Measurements from ENCODE around the gene IFI30. TPM values are rescaled to one million over a fixed set of nuclear protein-coding genes. Genes with fewer than 3 reads are reported as not detected.

Gene IFI30
- polyA plus RNA-seq, 1 of the 3 experiments (the other 2 are of a cell fraction): 11.6 TPM

DNA sequence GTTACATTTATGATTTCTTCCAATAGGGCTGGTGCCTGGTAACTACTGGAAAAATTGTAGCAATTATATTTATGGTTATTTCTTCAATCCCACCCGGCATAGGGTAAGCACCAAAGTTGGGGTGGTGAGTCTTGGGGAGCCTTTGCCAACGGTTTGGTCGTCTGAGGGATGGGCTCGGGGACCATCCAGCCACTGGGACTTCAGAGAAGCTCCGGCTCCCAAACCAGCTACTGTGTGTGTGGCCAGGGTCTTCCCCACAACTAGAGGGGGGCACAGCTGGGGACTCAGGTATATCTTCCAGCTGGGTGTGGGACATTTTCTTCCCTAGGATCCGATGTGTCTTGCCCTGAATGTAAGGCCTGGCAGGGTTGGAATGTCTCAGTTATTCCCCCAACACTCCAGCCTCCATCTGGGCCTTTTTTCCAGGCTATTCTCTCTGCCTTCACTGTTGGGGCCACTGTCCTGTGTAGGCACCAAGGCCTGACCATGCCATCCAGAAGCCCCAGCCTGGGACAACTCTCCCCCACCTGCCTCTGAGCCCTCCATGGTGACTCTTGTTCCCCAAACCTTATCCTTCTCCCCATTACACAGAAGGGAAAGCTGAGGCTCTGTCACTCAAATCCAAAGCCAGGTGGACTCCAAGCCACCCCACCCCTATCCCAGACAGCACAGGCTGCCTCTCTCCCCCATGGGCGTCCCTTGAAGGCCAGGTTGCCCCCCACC, 1.1 kb upstream of the IFI30 start:
- CTCF ChIA-PET: interaction anchor here (1.1 to 9.4 kb wide), 3 partner anchors 15 to 107 kb away, joined by 3 to 78 read pairs (median 4); no protein-coding TSS in a partner anchor
- Histone ChIP-seq H3K27me3 (ENCODE audit: insufficient read depth) (no peaks in the 10 kb centered on the region), H3K4me1 (ENCODE audit: control insufficient read depth in 1 of 2, insufficient read depth in 2 of 2, low read depth in 1 of 2, low read length in 1 of 2) (peaks cover 0 to 8% of the 10 kb centered on the region in 2 experiments; a peak in 1 of 4 replicates), H3K4me3 (ENCODE audit: low read depth in 2 of 2, low read length in 1 of 2) (no peak overlapping the region), H3K9me3 (no peaks in the 10 kb centered on the region), H3K36me3 (replicated peaks in 1 of 2; ENCODE audit: control insufficient read depth in 1 of 2, insufficient read depth in 2 of 2, low read length in 1 of 2) (peaks cover 9 to 11% of the 10 kb centered on the region in 2 experiments), H2AFZ (ENCODE audit: low read depth) (no peak overlapping the region), H3K9ac (no peak overlapping the region), H3K79me2 (ENCODE audit: insufficient read depth) (no peaks in the 10 kb centered on the region), H3K4me2 (no peak overlapping the region), H3K9me2 (no peaks in the 10 kb centered on the region), H3K27ac (ENCODE audit: low read depth in 2 of 2, low read length in 1 of 2) (no peak overlapping the region), H3F3A (replicated peaks; ENCODE audit: insufficient read depth) (peaks cover 9% of the 10 kb centered on the region), H4K20me1 (ENCODE audit: insufficient read depth) (no peaks in the 10 kb centered on the region)
- DNase-seq: peak; percentile 20
- TF ChIP-seq YY1 (IDR thresholded peaks at IDR 0.05; ENCODE audit: low read depth) (no peak), POLR2AphosphoS5 (IDR thresholded peaks at IDR 0.05; ENCODE audit: low read depth, low read length) (no peak), RAD21 (IDR thresholded peaks at IDR 0.05; ENCODE audit: low read length) (no peak), GATA2 (CRISPR knock-in tag; IDR thresholded peaks at IDR 0.05) (no peak), GABPA (IDR thresholded peaks at IDR 0.05; ENCODE audit: low read depth) (no peak), MEF2A (IDR thresholded peaks at IDR 0.05; ENCODE audit: borderline replicate concordance, low read depth) (no peak), SIN3A (IDR thresholded peaks at IDR 0.05; ENCODE audit: borderline replicate concordance, low read depth, low read length) (no peak), RFX5 (IDR thresholded peaks at IDR 0.05; ENCODE audit: low read length) (no peak), TCF12 (IDR thresholded peaks at IDR 0.05) (no peak), FOXM1 (IDR thresholded peaks at IDR 0.05; ENCODE audit: low read depth) (no peak), EZH2phosphoT487 (IDR thresholded peaks at IDR 0.05; ENCODE audit: borderline replicate concordance, low read depth) (no peak), JUND (IDR thresholded peaks at IDR 0.05) (no peak), FOSL2 (IDR thresholded peaks at IDR 0.05; ENCODE audit: borderline replicate concordance, low read depth) (no peak), NRF1 (IDR thresholded peaks at IDR 0.05; ENCODE audit: low read depth, low read length) (no peak), MAX (IDR thresholded peaks at IDR 0.05; ENCODE audit: low read depth) (no peak)
- TF ChIP-seq, protein P1, sequence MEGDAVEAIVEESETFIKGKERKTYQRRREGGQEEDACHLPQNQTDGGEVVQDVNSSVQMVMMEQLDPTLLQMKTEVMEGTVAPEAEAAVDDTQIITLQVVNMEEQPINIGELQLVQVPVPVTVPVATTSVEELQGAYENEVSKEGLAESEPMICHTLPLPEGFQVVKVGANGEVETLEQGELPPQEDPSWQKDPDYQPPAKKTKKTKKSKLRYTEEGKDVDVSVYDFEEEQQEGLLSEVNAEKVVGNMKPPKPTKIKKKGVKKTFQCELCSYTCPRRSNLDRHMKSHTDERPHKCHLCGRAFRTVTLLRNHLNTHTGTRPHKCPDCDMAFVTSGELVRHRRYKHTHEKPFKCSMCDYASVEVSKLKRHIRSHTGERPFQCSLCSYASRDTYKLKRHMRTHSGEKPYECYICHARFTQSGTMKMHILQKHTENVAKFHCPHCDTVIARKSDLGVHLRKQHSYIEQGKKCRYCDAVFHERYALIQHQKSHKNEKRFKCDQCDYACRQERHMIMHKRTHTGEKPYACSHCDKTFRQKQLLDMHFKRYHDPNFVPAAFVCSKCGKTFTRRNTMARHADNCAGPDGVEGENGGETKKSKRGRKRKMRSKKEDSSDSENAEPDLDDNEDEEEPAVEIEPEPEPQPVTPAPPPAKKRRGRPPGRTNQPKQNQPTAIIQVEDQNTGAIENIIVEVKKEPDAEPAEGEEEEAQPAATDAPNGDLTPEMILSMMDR (IDR thresholded peaks at IDR 0.05): no peak
- POLR2A ChIA-PET: no interaction called here
- WGBS (ENCODE audit: low lambda C conversion rate): 88% methylated on average over 5 of the region's 7 CpGs

- Histone ChIP-seq H3K27me3 (ENCODE audit: insufficient read depth) (no peaks in the 10 kb centered on the region), H3F3A (replicated peaks; ENCODE audit: insufficient read depth) (peaks cover 5% of the 10 kb centered on the region), H3K9me2 (no peaks in the 10 kb centered on the region), H3K4me1 (ENCODE audit: control insufficient read depth in 1 of 2, insufficient read depth in 2 of 2, low read depth in 1 of 2, low read length in 1 of 2) (peaks cover 0 to 8% of the 10 kb centered on the region in 2 experiments; a peak in 1 of 4 replicates), H3K9ac (peak overlapping the region; percentile 52; the same call in 1 of the 2 replicates), H3K4me3 (ENCODE audit: low read depth in 2 of 2, low read length in 1 of 2) (peak overlapping the region; percentile 63 to 78; a peak in 3 of 4 replicates), H2AFZ (ENCODE audit: low read depth) (peak overlapping the region; percentile 87; the same call in 1 of the 2 replicates), H4K20me1 (ENCODE audit: insufficient read depth) (no peaks in the 10 kb centered on the region), H3K27ac (ENCODE audit: low read depth in 2 of 2, low read length in 1 of 2) (no peak overlapping the region; a peak in 1 of 4 replicates), H3K9me3 (no peaks in the 10 kb centered on the region), H3K4me2 (peak overlapping the region; percentile 94), H3K79me2 (ENCODE audit: insufficient read depth) (no peaks in the 10 kb centered on the region), H3K36me3 (replicated peaks in 1 of 2; ENCODE audit: control insufficient read depth in 1 of 2, insufficient read depth in 2 of 2, low read length in 1 of 2) (peaks cover 6 to 11% of the 10 kb centered on the region in 2 experiments)
- CTCF ChIA-PET: interaction anchor here (1.2 to 9.4 kb wide), 2 partner anchors 62 to 106 kb away, joined by 3 to 78 read pairs; no protein-coding TSS in a partner anchor
- no peak for DNase-seq
- 93% methylated on average over 11 of the region's 18 CpGs for WGBS (ENCODE audit: low lambda C conversion rate)
- POLR2A ChIA-PET: no interaction called here
- TF ChIP-seq, protein P2, sequence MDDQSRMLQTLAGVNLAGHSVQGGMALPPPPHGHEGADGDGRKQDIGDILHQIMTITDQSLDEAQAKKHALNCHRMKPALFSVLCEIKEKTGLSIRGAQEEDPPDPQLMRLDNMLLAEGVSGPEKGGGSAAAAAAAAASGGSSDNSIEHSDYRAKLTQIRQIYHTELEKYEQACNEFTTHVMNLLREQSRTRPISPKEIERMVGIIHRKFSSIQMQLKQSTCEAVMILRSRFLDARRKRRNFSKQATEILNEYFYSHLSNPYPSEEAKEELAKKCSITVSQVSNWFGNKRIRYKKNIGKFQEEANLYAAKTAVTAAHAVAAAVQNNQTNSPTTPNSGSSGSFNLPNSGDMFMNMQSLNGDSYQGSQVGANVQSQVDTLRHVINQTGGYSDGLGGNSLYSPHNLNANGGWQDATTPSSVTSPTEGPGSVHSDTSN (IDR thresholded peaks at IDR 0.05): no peak
- TF ChIP-seq RAD21 (IDR thresholded peaks at IDR 0.05; ENCODE audit: low read length): no peak
- no peak for TF ChIP-seq CHD2 (IDR thresholded peaks at IDR 0.05; ENCODE audit: low read length, partially characterized antibody)
- TF ChIP-seq GATA2 (CRISPR knock-in tag; IDR thresholded peaks at IDR 0.05): no peak
- TF ChIP-seq, protein P3, sequence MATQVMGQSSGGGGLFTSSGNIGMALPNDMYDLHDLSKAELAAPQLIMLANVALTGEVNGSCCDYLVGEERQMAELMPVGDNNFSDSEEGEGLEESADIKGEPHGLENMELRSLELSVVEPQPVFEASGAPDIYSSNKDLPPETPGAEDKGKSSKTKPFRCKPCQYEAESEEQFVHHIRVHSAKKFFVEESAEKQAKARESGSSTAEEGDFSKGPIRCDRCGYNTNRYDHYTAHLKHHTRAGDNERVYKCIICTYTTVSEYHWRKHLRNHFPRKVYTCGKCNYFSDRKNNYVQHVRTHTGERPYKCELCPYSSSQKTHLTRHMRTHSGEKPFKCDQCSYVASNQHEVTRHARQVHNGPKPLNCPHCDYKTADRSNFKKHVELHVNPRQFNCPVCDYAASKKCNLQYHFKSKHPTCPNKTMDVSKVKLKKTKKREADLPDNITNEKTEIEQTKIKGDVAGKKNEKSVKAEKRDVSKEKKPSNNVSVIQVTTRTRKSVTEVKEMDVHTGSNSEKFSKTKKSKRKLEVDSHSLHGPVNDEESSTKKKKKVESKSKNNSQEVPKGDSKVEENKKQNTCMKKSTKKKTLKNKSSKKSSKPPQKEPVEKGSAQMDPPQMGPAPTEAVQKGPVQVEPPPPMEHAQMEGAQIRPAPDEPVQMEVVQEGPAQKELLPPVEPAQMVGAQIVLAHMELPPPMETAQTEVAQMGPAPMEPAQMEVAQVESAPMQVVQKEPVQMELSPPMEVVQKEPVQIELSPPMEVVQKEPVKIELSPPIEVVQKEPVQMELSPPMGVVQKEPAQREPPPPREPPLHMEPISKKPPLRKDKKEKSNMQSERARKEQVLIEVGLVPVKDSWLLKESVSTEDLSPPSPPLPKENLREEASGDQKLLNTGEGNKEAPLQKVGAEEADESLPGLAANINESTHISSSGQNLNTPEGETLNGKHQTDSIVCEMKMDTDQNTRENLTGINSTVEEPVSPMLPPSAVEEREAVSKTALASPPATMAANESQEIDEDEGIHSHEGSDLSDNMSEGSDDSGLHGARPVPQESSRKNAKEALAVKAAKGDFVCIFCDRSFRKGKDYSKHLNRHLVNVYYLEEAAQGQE (IDR thresholded peaks at IDR 0.05; ENCODE audit: low read depth, low read length): no peak
- no peak for TF ChIP-seq MEF2A (IDR thresholded peaks at IDR 0.05; ENCODE audit: borderline replicate concordance, low read depth)
- TF ChIP-seq EP300 (IDR thresholded peaks at IDR 0.05; ENCODE audit: borderline replicate concordance in 1 of 2, low read depth in 1 of 2, low read length in 1 of 2): no peak
Measured at GRCh38 chr19:18173054-18173571, 500 bp upstream of the IFI30 start.

All from SK-N-SH (cell line).